BE2C (cell line): ENCODE measurements around the gene CASKIN1.

ENCODE experiments used
- DNase-seq: peaks from one replicate; pipeline ENCODE4 v3.0.0-alpha.2; 2020
- H3K27me3 ChIP-seq: fragments of 250-450 bp; sonication (Bioruptor Pico); 2 replicates; pipeline ENCODE4 v1.5.1; 2020; ENCODE audit warnings: mild to moderate bottlenecking
- H3K36me3 ChIP-seq: fragments of 250-450 bp; sonication (Bioruptor Pico); 2 replicates; pipeline ENCODE4 v1.5.1; 2020; ENCODE audit warnings: mild to moderate bottlenecking
- H3K4me1 ChIP-seq: fragments of 250-450 bp; sonication (Bioruptor Pico); 2 replicates; pipeline ENCODE4 v1.5.1; 2020
- H3K4me3 ChIP-seq: 2 replicates; pipeline ENCODE4 v1.5.1; 2011; ENCODE audit warnings: low read depth, low read length
- H3K9me3 ChIP-seq: fragments of 250-450 bp; sonication (Bioruptor Pico); 2 replicates; pipeline ENCODE4 v1.5.1; 2020
- TF ChIP-seq, protein P1 (sequence below): IDR thresholded peaks from 2 replicates; pipeline ENCODE4 v1.5.1; 2012; ENCODE audit warnings: mild to moderate bottlenecking, low read depth, low read length

Gene CASKIN1

DNA sequence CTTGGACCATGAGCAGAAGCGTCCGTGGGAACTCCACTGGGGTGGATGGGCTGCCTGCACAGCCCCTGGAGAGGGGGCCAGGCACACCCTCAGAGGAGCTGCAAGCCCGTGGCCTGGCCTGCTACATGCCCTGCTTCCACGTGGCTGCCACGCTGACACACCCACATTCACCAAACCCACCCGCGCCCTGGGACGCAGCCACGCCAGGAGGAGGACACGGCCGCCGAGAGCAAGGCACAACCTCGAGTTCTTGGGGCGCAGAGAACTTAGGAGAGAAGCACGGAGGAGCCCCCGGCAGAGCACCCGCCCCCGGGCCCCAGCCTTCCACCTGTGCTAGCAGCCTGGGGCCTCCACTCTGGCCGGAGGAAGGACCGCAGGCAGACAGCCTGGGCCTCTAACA is 18.8 kb downstream of the CASKIN1 start:
- peaks cover 59% of the 10 kb centered on the region for H3K36me3 ChIP-seq

DNA sequence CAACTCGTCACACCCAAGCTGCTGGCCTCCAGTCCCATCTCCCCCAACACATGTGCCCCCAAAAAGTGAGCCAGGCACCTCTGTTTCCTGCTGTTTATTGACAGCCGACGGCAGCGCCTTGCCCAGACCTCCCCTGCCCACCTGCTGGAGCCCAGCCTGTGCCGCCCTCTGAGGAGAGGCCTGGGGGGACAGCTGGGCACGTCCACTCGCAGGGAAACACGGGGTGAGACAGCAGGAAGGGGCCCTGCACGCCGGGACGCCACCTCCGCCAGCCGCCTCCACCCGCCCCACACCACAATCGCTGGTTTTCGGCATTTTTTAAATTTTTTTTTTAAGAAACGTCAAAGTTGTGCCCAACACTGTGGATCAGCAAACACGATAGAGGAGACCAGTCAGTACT is 19.3 kb downstream of the CASKIN1 start:
- no peak for DNase-seq
- Histone ChIP-seq H3K9me3 (no peaks in the 10 kb centered on the region), H3K4me3 (no peak overlapping the region), H3K4me1 (no peaks in the 10 kb centered on the region), H3K27me3 (no peaks in the 10 kb centered on the region), H3K36me3 (peaks cover 57% of the 10 kb centered on the region)
- TF ChIP-seq, protein P1, sequence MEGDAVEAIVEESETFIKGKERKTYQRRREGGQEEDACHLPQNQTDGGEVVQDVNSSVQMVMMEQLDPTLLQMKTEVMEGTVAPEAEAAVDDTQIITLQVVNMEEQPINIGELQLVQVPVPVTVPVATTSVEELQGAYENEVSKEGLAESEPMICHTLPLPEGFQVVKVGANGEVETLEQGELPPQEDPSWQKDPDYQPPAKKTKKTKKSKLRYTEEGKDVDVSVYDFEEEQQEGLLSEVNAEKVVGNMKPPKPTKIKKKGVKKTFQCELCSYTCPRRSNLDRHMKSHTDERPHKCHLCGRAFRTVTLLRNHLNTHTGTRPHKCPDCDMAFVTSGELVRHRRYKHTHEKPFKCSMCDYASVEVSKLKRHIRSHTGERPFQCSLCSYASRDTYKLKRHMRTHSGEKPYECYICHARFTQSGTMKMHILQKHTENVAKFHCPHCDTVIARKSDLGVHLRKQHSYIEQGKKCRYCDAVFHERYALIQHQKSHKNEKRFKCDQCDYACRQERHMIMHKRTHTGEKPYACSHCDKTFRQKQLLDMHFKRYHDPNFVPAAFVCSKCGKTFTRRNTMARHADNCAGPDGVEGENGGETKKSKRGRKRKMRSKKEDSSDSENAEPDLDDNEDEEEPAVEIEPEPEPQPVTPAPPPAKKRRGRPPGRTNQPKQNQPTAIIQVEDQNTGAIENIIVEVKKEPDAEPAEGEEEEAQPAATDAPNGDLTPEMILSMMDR: no peak

More for the DNA sequence above, 18.8 kb downstream of the CASKIN1 start:
- Histone ChIP-seq H3K4me1 (no peaks in the 10 kb centered on the region), H3K9me3 (no peaks in the 10 kb centered on the region), H3K27me3 (no peaks in the 10 kb centered on the region), H3K4me3 (no peak overlapping the region)
- DNase-seq: no peak
- TF ChIP-seq, protein P1: no peak

DNA sequence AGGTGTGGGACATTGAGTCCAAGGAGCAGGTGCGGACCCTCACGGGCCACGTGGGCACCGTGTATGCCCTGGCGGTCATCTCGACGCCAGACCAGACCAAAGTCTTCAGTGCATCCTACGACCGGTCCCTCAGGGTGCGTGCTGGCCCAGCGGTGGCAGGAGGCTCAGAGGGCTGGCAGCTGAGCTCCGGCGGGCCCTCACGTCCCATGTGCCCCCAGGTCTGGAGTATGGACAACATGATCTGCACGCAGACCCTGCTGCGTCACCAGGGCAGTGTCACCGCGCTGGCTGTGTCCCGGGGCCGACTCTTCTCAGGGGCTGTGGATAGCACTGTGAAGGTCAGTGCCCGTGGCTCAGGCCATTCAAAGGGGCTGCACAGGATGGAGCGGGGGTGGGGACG is 20.4 kb downstream of the CASKIN1 start:
- DNase-seq: no peak
- Histone ChIP-seq H3K4me1 (no peaks in the 10 kb centered on the region), H3K9me3 (no peaks in the 10 kb centered on the region), H3K27me3 (no peaks in the 10 kb centered on the region), H3K36me3 (peaks cover 66% of the 10 kb centered on the region), H3K4me3 (no peak overlapping the region)
- TF ChIP-seq, protein P1: no peak

DNA sequence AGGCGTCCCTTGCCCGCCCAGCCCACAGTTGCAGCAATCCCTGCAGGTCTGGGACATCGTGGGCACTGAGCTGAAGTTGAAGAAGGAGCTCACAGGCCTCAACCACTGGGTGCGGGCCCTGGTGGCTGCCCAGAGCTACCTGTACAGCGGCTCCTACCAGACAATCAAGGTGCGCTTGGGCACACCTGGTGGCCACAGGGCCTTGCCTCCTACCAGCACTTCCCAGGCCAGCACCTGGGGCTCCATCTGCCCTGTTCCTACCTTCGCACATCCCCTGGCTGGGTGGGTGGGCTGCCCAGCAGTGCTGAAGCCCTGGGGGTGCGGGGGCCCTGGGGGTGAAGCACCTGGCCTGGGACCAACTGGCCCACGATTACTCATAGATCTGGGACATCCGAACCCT is 21.0 kb downstream of the CASKIN1 start:
- no peaks in the 10 kb centered on the region for H3K27me3 ChIP-seq
- TF ChIP-seq, protein P1: no peak
- peaks cover 71% of the 10 kb centered on the region for H3K36me3 ChIP-seq
- no peaks in the 10 kb centered on the region for H3K4me1 ChIP-seq
- no peak for DNase-seq
- H3K4me3 ChIP-seq: no peak overlapping the region
- no peaks in the 10 kb centered on the region for H3K9me3 ChIP-seq

DNA sequence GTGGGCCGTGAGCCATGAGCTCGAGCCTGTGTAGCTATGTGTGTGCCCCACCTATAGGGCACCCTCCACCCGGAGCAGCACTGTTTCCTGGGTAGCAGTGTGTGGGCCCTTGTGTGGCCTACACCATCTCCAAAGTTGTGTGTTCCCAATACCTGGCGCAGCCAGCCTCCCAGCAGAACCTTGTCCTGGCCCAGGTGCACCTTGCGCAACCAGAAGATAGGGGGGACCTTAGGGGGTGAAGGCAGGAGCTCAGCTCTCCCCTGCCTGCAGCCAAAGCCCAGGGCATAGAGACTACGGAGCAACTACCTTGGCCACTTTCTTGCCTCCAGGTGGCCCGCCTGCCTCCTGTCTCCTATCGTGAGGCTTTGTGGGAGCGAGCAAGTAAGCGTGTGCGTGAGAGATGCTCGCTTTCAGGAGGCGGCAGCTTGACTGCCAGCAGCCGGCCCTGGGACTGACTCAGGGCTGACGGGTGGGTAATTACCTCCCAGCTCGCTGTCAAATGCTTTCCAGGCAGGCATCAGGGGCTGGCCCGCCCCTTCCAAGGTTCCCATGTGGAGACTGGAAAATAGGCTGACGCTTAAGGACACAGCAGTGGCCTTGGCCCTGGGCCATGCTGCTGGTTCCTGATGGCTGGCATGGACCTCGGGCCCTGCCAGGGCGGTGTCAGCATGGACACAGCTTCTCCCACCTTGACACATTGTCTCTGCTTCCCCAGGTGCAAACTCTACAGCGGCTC is 21.8 kb downstream of the CASKIN1 start:
- Histone ChIP-seq H3K4me3 (no peak overlapping the region), H3K27me3 (no peaks in the 10 kb centered on the region), H3K36me3 (peaks cover 71% of the 10 kb centered on the region), H3K4me1 (no peaks in the 10 kb centered on the region), H3K9me3 (no peaks in the 10 kb centered on the region)
- DNase-seq: no peak
- TF ChIP-seq, protein P1: no peak

DNA sequence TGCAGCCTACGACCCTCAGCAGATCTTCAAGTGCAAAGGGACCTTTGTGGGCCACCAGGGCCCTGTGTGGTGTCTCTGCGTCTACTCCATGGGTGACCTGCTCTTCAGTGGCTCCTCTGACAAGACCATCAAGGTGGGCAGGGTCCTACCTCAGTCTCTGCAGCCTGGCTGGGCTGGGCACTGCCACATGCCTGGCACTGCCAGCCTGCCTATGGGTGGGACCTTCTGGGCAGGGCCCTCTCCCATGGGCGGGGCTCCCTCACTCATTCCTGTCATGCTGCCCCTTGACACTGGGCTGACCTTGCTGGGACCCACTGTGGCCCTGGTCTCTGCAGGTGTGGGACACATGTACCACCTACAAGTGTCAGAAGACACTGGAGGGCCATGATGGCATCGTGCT is 22.5 kb downstream of the CASKIN1 start:
- DNase-seq: no peak
- Histone ChIP-seq H3K9me3 (no peaks in the 10 kb centered on the region), H3K4me3 (no peak overlapping the region), H3K36me3 (peaks cover 71% of the 10 kb centered on the region), H3K4me1 (no peaks in the 10 kb centered on the region), H3K27me3 (no peaks in the 10 kb centered on the region)
- TF ChIP-seq, protein P1: no peak
